NB4 (cell line): Measurements from ENCODE around the gene FNDC1.

ENCODE experiments used
- POLR2A ChIP-seq: IDR thresholded peaks from 2 replicates; pipeline ENCODE4 v1.6.1; 2011; ENCODE audit warnings: mild to moderate bottlenecking; ENCODE audit not compliant: insufficient read length; ENCODE audit errors: extremely low read depth
- TF ChIP-seq, protein P1 (sequence below): IDR thresholded peaks from one replicate; pipeline ENCODE4 v1.5.1; 2012; ENCODE audit warnings: low read depth, low read length

DNA sequence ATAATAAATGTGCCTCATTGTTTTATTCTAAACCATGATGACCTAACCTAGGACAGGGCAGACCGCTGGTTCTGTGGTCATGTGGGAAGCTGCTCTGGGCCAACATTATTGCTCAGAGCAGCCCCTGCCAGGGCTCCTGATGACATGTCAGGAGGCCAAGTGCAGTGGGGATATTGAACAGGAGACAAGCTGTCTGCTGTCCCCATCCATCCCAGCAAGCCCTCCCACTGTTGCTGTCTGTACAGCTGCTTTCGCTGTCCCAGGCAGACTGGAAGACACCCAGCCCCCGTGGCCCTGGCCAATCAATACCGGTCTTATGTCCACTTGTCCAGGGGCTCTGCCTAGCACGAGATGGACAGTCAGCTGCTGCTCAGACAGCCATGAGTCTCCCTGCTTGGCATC is 43.2 kb upstream of the FNDC1 start:
- no peak for TF ChIP-seq POLR2A
- TF ChIP-seq, protein P1, sequence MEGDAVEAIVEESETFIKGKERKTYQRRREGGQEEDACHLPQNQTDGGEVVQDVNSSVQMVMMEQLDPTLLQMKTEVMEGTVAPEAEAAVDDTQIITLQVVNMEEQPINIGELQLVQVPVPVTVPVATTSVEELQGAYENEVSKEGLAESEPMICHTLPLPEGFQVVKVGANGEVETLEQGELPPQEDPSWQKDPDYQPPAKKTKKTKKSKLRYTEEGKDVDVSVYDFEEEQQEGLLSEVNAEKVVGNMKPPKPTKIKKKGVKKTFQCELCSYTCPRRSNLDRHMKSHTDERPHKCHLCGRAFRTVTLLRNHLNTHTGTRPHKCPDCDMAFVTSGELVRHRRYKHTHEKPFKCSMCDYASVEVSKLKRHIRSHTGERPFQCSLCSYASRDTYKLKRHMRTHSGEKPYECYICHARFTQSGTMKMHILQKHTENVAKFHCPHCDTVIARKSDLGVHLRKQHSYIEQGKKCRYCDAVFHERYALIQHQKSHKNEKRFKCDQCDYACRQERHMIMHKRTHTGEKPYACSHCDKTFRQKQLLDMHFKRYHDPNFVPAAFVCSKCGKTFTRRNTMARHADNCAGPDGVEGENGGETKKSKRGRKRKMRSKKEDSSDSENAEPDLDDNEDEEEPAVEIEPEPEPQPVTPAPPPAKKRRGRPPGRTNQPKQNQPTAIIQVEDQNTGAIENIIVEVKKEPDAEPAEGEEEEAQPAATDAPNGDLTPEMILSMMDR: no peak
